ENCODE measurements around the gene KCNE3. TPM values are rescaled to one million over a fixed set of nuclear protein-coding genes. Genes with fewer than 3 reads are reported as not detected.

The KCNE3 gene
- total and polyA plus RNA-seq, 2 of the 13 experiments (the other 11 are each of a cell fraction or from before 2014, with no cell fraction given), result 0.33 to 2.2 TPM

DNA sequence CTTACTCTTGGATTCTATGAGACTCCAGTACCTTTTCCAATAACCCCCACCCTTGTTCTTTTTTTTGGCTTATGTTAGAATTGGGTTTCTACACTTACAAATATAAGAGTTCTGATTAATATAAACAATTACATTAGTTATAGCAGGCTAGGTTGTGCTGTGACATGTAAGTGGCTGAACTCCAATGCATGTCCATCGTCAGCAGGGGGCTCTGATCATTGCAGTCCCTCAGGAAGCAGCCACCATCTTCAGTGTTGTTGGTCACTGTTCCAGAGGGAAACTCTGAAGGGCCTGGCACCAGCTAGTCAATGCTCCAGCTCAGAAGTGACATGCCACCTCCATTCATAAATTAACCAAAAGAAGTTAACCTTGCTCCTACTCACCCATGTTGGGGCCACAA lies 20.5 kb upstream of the KCNE3 start (continued):
- TF ChIP-seq NONO (IDR thresholded peaks at IDR 0.05), result no peak
- TF ChIP-seq NONO (CRISPR knock-in tag; conservative IDR thresholded peaks at IDR 0.05), result no peak
- TF ChIP-seq, protein P1, sequence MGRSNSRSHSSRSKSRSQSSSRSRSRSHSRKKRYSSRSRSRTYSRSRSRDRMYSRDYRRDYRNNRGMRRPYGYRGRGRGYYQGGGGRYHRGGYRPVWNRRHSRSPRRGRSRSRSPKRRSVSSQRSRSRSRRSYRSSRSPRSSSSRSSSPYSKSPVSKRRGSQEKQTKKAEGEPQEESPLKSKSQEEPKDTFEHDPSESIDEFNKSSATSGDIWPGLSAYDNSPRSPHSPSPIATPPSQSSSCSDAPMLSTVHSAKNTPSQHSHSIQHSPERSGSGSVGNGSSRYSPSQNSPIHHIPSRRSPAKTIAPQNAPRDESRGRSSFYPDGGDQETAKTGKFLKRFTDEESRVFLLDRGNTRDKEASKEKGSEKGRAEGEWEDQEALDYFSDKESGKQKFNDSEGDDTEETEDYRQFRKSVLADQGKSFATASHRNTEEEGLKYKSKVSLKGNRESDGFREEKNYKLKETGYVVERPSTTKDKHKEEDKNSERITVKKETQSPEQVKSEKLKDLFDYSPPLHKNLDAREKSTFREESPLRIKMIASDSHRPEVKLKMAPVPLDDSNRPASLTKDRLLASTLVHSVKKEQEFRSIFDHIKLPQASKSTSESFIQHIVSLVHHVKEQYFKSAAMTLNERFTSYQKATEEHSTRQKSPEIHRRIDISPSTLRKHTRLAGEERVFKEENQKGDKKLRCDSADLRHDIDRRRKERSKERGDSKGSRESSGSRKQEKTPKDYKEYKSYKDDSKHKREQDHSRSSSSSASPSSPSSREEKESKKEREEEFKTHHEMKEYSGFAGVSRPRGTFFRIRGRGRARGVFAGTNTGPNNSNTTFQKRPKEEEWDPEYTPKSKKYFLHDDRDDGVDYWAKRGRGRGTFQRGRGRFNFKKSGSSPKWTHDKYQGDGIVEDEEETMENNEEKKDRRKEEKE (IDR thresholded peaks at IDR 0.05), result no peak
- peak; percentile 70 for TF ChIP-seq STAG1 (CRISPR knock-in tag; IDR thresholded peaks at IDR 0.05)
- 0 out of 2 replicates have a peak, but pooled peaks have one; percentile 46 for TF ChIP-seq HOXA3 (CRISPR knock-in tag; IDR thresholded peaks at IDR 0.05)
- TF ChIP-seq RAD21 (CRISPR knock-in tag; IDR thresholded peaks at IDR 0.05), result 0 out of 2 replicates have a peak, but pooled peaks have one; percentile 40
- TF ChIP-seq, protein P2, sequence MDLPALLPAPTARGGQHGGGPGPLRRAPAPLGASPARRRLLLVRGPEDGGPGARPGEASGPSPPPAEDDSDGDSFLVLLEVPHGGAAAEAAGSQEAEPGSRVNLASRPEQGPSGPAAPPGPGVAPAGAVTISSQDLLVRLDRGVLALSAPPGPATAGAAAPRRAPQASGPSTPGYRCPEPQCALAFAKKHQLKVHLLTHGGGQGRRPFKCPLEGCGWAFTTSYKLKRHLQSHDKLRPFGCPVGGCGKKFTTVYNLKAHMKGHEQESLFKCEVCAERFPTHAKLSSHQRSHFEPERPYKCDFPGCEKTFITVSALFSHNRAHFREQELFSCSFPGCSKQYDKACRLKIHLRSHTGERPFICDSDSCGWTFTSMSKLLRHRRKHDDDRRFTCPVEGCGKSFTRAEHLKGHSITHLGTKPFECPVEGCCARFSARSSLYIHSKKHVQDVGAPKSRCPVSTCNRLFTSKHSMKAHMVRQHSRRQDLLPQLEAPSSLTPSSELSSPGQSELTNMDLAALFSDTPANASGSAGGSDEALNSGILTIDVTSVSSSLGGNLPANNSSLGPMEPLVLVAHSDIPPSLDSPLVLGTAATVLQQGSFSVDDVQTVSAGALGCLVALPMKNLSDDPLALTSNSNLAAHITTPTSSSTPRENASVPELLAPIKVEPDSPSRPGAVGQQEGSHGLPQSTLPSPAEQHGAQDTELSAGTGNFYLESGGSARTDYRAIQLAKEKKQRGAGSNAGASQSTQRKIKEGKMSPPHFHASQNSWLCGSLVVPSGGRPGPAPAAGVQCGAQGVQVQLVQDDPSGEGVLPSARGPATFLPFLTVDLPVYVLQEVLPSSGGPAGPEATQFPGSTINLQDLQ (CRISPR knock-in tag; IDR thresholded peaks at IDR 0.05), result no peak
- TF ChIP-seq ZNF558 (CRISPR knock-in tag; IDR thresholded peaks at IDR 0.05; ENCODE audit: borderline replicate concordance), result no peak
- no peak for TF ChIP-seq ATM (IDR thresholded peaks at IDR 0.05; ENCODE audit: borderline replicate concordance)
- TF ChIP-seq HMG20B (CRISPR knock-in tag; conservative IDR thresholded peaks at IDR 0.05), result no peak
- TF ChIP-seq HNF4G (IDR thresholded peaks at IDR 0.05; ENCODE audit: borderline replicate concordance, low read depth, low read length), result no peak
- no peak for TF ChIP-seq HNF4G (CRISPR knock-in tag; IDR thresholded peaks at IDR 0.05; ENCODE audit: borderline replicate concordance, low read depth)
- 0 out of 2 replicates have a peak, but pooled peaks have one; percentile 25 for TF ChIP-seq MIXL1 (CRISPR knock-in tag; IDR thresholded peaks at IDR 0.05)
- TF ChIP-seq KAT8 (CRISPR knock-in tag; IDR thresholded peaks at IDR 0.05), result no peak
- TF ChIP-seq, protein P3, sequence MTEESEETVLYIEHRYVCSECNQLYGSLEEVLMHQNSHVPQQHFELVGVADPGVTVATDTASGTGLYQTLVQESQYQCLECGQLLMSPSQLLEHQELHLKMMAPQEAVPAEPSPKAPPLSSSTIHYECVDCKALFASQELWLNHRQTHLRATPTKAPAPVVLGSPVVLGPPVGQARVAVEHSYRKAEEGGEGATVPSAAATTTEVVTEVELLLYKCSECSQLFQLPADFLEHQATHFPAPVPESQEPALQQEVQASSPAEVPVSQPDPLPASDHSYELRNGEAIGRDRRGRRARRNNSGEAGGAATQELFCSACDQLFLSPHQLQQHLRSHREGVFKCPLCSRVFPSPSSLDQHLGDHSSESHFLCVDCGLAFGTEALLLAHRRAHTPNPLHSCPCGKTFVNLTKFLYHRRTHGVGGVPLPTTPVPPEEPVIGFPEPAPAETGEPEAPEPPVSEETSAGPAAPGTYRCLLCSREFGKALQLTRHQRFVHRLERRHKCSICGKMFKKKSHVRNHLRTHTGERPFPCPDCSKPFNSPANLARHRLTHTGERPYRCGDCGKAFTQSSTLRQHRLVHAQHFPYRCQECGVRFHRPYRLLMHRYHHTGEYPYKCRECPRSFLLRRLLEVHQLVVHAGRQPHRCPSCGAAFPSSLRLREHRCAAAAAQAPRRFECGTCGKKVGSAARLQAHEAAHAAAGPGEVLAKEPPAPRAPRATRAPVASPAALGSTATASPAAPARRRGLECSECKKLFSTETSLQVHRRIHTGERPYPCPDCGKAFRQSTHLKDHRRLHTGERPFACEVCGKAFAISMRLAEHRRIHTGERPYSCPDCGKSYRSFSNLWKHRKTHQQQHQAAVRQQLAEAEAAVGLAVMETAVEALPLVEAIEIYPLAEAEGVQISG (CRISPR knock-in tag; IDR thresholded peaks at IDR 0.05), result peak; percentile 39; the same call in 1 of the 2 replicates
- no peak for TF ChIP-seq GZF1 (CRISPR knock-in tag; IDR thresholded peaks at IDR 0.05)

All from HepG2 (cell line).